ENCODE measurements around the gene FOLR1. TPM values are rescaled to one million over a fixed set of nuclear protein-coding genes. Genes with fewer than 3 reads are reported as not detected.
"Not testable (repeated sequence)": the region's sequence is repeated elsewhere in the genome, so short reads cannot be mapped to it uniquely, and the experiment has no call there.

FOLR1 gene
- total RNA-seq, 1 donor from 2014 or later: not detected

- no peak overlapping the region for H3K27ac ChIP-seq
- TF ChIP-seq POLR2A (IDR thresholded peaks at IDR 0.05): no peak
- no peak for TF ChIP-seq CTCF (IDR thresholded peaks at IDR 0.05)
- TF ChIP-seq POLR2AphosphoS5 (IDR thresholded peaks at IDR 0.05; ENCODE audit: insufficient read depth in 1 of 2, low read depth in 1 of 2): no peak
Observed at GRCh38 chr11:72179804-72180396, 12.0 kb upstream of the FOLR1 start.

DNA sequence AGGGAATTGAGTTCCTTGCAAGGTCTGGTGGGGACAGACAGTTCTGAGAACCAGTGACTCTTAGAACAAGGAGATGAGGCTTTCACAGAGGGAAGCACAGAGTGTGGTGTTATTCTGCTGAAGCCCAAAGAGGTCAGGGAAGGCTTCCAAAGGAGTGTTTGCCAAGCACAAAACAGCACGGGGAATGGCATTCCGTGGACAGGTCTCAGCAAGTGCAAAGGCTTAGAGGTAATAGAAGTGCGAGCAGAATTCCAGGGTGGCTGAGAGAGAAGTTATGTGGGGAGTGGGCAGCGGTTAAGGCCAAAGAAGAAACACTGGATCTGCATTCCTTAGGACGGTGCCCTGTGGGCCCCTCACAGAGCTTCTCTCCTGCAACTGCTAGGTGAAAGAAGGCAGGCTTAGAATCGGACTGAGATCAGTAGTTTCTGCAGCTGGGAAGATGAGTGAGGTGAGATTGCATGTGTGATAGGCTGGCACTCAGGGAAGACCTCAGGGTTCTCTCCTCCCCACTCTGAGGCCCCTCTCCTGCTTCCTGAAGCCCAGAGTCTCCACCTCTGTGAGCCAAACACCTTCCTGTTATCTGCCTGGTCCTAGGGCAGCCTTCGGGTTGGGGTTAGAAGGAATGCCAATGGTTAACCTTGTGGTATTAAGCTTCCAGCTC is 10.9 kb upstream of the FOLR1 start:
- H3K4me3 ChIP-seq; intact Hi-C loops (cut with DNase I); H3K27me3 ChIP-seq; DNase-seq (ENCODE audit: extremely low spot score in 2 of 2); H3K4me1 ChIP-seq; H3K9me3 ChIP-seq; H3K27ac ChIP-seq; H3K36me3 ChIP-seq: not testable (repeated sequence)

More at GRCh38 chr11:72179804-72180396, 12.0 kb upstream of the FOLR1 start:
- no peak overlapping the region for H3K4me3 ChIP-seq
- H3K4me1 ChIP-seq: peaks cover 5% of the 10 kb centered on the region
- no peaks in the 10 kb centered on the region for H3K36me3 ChIP-seq
- H3K9me3 ChIP-seq: no peaks in the 10 kb centered on the region
- DNase-seq (ENCODE audit: extremely low spot score in 2 of 2): no peak
- no peaks in the 10 kb centered on the region for H3K27me3 ChIP-seq
- intact Hi-C loops (cut with DNase I): no loop called here

DNA sequence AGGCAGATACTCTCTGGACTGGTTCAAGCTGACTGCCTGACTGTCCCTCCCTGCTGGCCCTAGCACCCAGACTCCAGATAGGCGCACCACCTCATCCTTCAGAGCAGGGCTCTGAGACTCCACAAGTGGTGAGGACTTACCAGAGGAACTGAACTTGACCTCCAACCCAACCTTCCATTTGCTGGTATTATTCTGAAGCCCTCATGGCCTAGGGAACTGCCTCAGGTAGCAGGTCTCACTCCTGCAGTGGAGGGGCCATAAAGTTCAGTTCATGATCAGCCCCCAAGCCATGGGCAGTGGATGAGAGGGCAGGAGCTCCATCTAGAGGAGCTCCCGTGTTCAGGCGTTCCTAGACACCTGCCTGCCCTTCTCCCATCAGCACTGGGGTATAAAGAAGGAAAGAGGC is 10.4 kb upstream of the FOLR1 start:
- H3K27ac ChIP-seq; H3K9me3 ChIP-seq; H3K4me1 ChIP-seq; H3K36me3 ChIP-seq; H3K27me3 ChIP-seq; intact Hi-C loops (cut with DNase I); H3K4me3 ChIP-seq; DNase-seq (ENCODE audit: extremely low spot score in 2 of 2): not testable (repeated sequence)

DNA sequence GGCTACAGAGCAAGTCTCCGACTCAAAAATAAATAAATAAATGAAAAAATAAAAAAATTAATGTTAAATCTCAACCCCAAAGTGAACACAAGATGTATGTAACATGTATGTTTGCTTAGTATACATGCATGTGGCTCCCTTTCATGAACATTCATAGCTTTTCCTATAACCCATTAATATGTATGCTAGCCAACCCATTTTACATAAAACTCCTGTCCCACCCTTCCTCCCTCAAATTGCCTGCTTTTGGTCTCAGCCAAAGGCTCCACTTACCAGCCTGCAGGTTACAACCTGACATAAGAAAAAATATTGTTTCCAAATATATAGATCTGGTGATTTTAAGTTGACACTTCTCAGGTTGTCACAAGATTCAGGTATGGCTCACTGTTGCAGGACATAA is 3.7 kb upstream of the FOLR1 start:
- Histone ChIP-seq H3K27me3 (no peaks in the 10 kb centered on the region), H3K27ac (no peak overlapping the region), H3K4me1 (peaks cover 2% of the 10 kb centered on the region), H3K9me3 (no peaks in the 10 kb centered on the region), H3K4me3 (no peak overlapping the region), H3K36me3 (no peaks in the 10 kb centered on the region)
- no peak for DNase-seq (ENCODE audit: extremely low spot score in 2 of 2)
- intact Hi-C loops (cut with DNase I): no loop called here
- no peak for TF ChIP-seq CTCF (IDR thresholded peaks at IDR 0.05)
- TF ChIP-seq POLR2A (IDR thresholded peaks at IDR 0.05): no peak
- TF ChIP-seq POLR2AphosphoS5 (IDR thresholded peaks at IDR 0.05; ENCODE audit: insufficient read depth in 1 of 2, low read depth in 1 of 2): no peak

DNA sequence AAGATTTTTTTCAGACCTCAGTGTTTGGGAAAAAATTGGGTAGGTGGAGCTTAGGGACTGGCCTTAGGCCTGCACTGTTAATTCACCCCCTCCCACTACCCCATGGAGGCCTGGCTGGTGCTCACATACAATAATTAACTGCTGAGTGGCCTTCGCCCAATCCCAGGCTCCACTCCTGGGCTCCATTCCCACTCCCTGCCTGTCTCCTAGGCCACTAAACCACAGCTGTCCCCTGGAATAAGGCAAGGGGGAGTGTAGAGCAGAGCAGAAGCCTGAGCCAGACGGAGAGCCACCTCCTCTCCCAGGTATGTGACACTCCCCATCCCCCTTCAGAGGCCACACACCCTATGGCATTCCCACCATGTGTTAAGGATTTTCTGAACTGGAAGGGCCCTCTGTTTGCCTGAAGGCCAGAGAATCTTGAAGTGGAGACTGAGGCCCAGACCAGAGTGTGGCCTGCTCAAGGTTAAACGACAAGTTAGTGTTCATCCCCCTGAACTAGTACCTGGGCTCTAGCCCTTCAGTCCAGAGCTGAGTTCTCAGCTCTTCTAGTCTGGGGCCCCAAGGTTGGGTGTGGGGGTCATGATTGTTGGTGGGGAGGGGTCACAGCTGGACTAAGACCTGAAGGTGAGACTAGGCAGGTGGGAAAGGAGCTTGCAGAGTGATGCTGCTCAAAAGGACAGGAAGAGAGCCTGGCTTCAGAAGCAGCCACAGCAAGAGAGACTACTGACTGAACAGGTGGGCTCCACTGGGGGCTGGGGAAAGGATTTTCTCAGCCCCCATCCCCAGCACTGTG is 2.3 kb upstream of the FOLR1 start:
- no peak for TF ChIP-seq CTCF (IDR thresholded peaks at IDR 0.05)
- no peak for TF ChIP-seq POLR2A (IDR thresholded peaks at IDR 0.05)
- H3K9me3 ChIP-seq: no peaks in the 10 kb centered on the region
- H3K4me3 ChIP-seq: no peak overlapping the region
- H3K27me3 ChIP-seq: no peaks in the 10 kb centered on the region
- intact Hi-C loops (cut with DNase I): loop anchor here (5.0 kb wide), 1 partner anchor 1878 kb away; no protein-coding TSS in a partner anchor
- DNase-seq (ENCODE audit: extremely low spot score in 2 of 2): no peak
- H3K36me3 ChIP-seq: no peaks in the 10 kb centered on the region
- no peaks in the 10 kb centered on the region for H3K4me1 ChIP-seq
- no peak overlapping the region for H3K27ac ChIP-seq

DNA sequence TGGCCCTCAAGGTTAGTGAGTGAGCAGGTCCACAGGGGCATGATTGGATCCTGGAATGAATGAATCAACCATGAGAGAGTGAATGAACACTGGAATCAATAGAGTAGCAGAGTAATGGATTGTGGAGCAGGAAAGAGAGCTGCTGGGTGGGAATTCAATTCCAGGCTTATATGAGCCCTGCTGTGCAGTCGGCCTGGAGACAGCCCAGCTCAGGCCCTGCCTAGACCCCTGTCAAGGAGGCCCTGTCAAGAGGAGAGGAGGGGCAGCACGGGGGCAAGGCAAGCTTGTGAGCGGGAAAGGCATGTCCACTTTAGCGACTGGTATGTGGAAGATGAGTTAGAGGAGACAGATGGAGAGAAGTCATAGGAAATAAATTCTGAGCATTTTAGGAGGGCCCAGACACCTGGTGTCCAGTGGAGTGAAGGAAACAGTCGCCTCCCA is 1.3 kb upstream of the FOLR1 start:
- Histone ChIP-seq H3K27me3 (no peaks in the 10 kb centered on the region), H3K4me1 (no peaks in the 10 kb centered on the region), H3K27ac (no peak overlapping the region), H3K4me3 (no peak overlapping the region), H3K36me3 (no peaks in the 10 kb centered on the region), H3K9me3 (no peaks in the 10 kb centered on the region)
- intact Hi-C loops (cut with DNase I): loop anchor here (5.0 kb wide), 1 partner anchor 1877 kb away; no protein-coding TSS in a partner anchor
- no peak for DNase-seq (ENCODE audit: extremely low spot score in 2 of 2)
- TF ChIP-seq POLR2AphosphoS5 (IDR thresholded peaks at IDR 0.05; ENCODE audit: insufficient read depth in 1 of 2, low read depth in 1 of 2) (no peak), CTCF (IDR thresholded peaks at IDR 0.05) (no peak), POLR2A (IDR thresholded peaks at IDR 0.05) (no peak)
